Stimulated activated naive CD4-positive, alpha-beta T cell (primary cell): ENCODE results near the gene UBE2C.
"Not testable (repeated sequence)": the region's sequence is repeated elsewhere in the genome, so short reads cannot be mapped to it uniquely, and the experiment has no call there.

Experiments used
- DNase-seq, 6 experiments: peaks; one replicate each; lab custom pipeline; 2025; lab: John Stamatoyannopoulos, UW

Gene UBE2C

DNA sequence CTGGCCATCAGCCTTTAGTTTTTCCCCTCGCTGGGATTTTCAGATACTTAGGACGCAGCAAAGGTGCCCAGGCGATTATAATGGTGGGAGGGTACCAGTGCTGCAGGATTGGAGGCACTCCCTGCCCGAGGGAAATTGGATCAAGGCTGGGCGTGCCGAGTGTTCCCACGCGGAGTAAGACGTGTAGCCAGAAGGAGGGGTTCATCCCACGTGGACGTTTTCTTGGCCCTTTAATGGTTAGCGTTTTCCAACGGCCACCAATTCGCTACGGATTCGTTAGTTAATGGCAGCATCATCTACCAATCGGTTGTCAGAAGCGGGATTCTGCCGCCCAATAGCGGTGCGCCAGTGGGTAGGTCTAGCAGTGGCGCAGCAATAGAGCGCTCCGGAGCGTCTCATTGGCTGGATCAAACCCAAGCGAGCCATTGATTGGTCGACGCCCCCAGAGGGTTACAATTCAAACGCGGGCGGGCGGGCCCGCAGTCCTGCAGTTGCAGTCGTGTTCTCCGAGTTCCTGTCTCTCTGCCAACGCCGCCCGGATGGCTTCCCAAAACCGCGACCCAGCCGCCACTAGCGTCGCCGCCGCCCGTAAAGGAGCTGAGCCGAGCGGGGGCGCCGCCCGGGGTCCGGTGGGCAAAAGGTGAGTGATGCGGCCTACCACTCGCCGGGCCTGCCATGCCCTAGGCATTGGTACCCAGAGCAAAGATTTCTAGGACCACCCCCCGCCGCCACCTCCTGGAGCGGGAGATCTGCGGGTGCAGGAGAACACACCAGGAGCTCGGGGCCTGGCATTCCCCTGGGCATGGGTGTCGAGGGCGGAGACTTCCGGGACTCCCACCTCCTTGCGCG lies at the start of gene UBE2C:
Gene UBE2C, plus strand, starts transcription at position 488 of the 849 bp plus-strand sequence. Its CDS starts 52 bp downstream, at position 540.
- DNase-seq = peak; percentile 87 to 94 (median 92)

DNA sequence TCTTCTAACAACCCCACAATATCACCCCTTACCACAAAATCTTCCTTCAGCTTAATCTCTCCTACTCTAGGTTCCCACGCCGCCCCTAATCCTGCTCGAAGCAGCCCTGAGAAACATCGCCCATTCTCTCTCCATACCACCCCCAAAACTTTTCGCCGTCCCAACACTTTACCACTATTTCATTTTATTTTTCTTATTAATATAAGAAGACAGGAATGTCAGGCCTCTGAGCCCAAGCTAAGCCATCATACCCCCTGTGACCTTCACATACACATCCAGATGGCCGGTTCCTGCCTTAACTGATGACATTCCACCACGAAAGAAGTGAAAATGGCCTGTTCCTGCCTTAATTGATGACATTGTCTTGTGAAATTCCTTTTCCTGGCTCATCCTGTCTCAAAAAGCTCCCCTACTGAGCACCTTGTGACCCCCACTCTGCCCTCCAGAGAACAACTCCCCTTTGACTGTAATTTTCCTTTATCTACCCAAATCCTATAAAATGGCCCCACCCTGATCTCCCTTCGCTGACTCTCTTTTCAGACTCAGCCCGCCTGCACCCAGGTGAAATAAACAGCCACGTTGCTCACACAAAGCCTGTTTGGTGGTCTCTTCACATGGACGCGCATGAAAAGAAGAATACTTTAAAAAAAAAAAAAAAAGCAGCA lies 47.7 kb upstream of the UBE2C start:
- not testable (repeated sequence) for DNase-seq

GRCh38 chr20:45765307-45765875 lies 47.1 kb upstream of the UBE2C start:
- DNase-seq = no peak

- DNase-seq = no peak
Observed at GRCh38 chr20:45765980-45766379, 46.5 kb upstream of the UBE2C start.

- no peak for DNase-seq
Observed at GRCh38 chr20:45768479-45768878, 44.0 kb upstream of the UBE2C start.

GRCh38 chr20:45771182-45771759 lies 41.2 kb upstream of the UBE2C start:
- peak; percentile 58 to 80 (median 68) for DNase-seq

DNA sequence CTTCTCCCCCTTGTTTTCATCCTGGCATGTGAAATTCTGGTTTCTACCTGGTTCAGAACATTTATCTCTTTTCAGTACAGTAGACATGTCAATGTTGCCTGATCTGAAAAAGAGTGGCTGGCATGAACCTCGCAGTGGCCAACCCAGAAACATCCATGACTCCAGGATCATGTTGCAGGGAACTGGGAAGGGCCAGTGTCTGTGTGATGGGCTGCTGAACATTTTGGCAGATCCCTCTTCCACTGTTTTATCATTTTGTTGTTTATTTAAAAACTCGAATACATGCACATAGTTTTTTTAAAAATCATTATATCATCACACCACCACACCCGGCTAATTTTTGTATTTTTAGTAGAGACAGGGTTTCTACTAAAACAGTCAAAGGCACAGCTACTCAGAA lies 39.8 kb upstream of the UBE2C start:
- DNase-seq = no peak

GRCh38 chr20:45774945-45775344 lies 37.5 kb upstream of the UBE2C start:
- no peak for DNase-seq

DNA sequence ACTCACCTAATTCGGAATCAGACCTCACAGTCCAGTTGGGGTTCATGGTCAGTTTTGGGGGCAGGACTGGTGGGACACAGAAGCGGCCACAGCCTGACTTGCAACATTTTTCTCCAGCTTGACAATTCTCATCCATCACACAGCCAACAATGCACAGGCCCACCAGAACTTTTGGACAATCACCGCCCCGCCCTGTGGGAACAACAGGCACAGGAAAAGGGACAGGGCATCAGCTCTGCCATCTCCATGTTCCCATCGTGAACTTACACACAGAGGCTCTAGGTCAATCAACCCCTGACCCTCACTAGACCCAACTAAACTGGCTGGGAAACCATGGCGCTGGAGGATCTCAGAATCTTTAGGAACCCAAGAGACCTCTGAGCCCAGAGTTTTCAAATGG lies 37.0 kb upstream of the UBE2C start:
- no peak for DNase-seq

- no peak for DNase-seq
Observed at GRCh38 chr20:45776931-45777330, 35.5 kb upstream of the UBE2C start.

GRCh38 chr20:45779011-45779915 lies 33.2 kb upstream of the UBE2C start:
- no peak for DNase-seq

GRCh38 chr20:45780159-45780558 lies 32.3 kb upstream of the UBE2C start:
- DNase-seq = no peak

DNA sequence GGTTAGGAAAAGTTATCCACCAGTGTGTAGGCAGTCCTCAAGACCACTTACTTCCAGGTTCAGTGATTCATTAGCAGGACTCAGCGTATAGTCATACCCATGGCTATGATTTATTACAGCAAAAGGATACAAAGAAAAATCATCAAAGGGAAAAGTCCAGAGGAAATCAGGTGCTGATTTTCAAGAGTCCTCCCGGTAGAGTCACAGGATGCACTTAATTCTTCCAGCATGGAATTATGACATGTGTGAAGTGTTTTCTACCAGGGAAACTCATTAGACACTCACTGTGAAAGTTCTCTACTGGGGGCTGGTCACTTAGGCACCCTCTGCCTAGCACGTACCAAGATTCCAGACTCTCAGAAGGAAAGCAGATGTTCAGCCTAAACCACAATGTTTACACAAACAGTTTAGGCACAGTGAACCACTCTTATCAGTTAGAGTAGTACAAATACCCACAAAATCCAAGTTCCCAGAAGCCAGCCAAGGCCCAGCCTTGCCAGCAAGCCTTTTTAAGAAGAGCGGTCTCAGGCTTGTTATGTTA lies 31.0 kb upstream of the UBE2C start:
- no peak for DNase-seq

DNA sequence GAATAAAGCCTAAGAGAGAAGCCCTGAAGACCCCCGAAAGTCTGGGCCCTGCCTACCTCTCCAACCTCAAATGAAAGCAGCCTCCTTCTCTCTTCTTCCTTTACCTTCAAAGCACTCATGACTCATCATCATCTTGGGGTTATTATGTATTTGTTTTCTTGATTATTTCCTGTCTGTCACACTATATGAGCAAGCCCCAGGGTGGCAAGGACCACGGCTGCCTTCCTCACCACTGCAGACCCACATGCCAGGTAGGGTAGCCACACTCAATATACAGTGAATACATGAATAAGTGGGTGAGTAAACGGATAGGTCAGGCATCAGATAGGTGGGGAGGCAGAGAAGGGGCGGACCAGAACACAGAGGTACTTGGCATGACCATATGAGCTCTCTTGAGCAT lies 29.6 kb upstream of the UBE2C start:
- no peak for DNase-seq

GRCh38 chr20:45783656-45784294 lies 28.7 kb upstream of the UBE2C start:
- DNase-seq = no peak

GRCh38 chr20:45788351-45788750 lies 24.1 kb upstream of the UBE2C start:
- DNase-seq = no peak

GRCh38 chr20:45792317-45793118 lies 19.9 kb upstream of the UBE2C start:
- no peak for DNase-seq

DNA sequence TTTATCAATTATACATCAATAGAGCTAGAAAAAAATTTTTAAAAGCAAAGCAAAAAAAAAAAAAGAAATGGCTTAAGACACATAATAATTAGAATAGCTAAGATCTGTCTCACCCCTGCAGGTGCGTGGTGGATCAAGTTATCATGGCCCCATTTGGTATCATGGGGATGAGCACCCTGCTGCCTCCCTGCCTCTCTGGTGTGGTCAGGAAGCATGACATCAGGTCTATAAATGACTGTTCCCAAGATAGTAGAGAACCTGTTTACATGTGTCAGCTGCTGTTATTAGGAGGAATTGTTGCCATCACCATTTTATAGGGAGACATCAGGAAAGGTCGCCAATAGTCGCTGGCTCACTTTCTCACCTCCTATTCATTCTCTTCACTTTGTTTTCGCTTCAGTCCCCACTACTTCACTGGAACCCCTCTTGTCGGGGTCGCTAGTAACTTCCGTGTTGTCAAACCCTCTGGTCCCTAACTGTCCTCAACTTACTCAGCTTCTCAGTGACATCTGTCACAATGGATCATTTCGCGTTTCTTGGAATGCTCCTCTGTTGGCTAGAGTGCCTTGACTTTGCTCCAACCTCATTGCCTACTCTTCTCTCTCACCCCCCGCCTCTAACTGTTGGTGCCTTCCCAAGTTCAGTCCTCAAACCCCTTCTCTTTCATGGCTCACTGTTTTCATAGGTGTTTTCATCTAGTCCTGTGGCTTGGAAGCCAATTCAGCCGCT lies 15.9 kb upstream of the UBE2C start:
- DNase-seq = no peak

- DNase-seq = not testable (repeated sequence)
Observed at GRCh38 chr20:45797510-45797909, 14.9 kb upstream of the UBE2C start.
